ENCODE data around the gene FAM210B.

FAM210B gene

DNA sequence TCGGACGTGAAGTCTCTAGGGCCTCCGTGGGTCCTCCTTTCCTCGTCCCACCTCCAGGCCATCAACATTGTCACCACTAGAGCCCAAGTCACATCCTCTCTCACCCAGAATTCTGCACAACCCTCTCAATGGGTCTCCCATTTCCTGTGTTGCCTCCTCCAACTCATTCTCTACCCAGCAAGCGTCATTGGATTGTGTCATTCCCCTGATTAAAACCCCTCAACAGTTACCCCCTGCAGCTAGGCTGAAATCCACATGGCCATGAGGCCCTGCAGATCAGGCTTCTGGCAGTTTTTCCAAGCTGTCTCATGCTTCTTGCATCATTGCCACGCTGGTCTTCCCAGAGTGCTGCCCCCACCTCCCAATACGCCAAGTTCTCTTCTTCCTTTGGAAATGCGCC, 12.9 kb upstream of the FAM210B start:
- H4K20me1 ChIP-seq = no peaks in the 10 kb centered on the region
- H3K9me3 ChIP-seq = no peaks in the 10 kb centered on the region
- no peak for TF ChIP-seq Cebpa-rat (IDR thresholded peaks at IDR 0.05)
- H3K9ac ChIP-seq = no peak overlapping the region
- peaks cover 14% of the 10 kb centered on the region for H3K27me3 ChIP-seq
- no peak overlapping the region for H3K4me2 ChIP-seq
- no peak overlapping the region for H3K27ac ChIP-seq
- no peaks in the 10 kb centered on the region for H3K4me1 ChIP-seq
- no peak overlapping the region for H3K4me3 ChIP-seq
- H3K36me3 ChIP-seq = no peaks in the 10 kb centered on the region

DNA sequence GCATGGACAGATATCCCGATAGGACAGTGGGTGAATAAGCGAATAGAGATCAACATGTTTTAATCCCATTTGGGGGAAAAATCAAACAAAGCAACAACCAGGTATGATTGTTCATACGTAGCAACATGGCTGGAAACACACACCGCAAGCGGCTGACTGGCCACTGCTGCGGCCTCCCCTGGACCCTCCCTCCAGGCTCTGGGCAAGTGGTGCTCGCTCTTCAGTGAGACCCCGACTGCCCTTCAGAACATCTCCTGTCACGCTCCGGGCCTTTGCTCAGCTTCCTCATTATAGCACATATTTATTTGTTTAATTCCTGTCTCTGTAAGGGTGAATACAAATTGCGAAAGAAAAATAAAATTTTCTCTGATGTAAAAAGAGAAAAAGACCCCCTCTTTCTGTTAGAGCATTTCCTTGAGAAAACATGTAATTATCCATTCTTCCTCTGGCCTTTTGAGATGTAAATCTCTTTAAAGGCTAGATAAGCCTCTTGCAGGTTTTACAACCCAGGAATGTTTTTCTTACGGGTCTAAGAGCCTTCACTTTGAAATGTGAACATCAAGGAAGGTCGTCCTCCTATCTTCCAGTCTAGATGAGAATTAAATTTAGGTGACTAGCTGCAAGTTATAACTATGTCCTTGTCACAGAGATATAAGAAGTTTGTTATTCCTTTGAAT, 11.0 kb upstream of the FAM210B start:
- Histone ChIP-seq H3K4me2 (no peak overlapping the region), H3K4me3 (no peak overlapping the region), H4K20me1 (no peaks in the 10 kb centered on the region), H3K9ac (no peak overlapping the region), H3K27ac (no peak overlapping the region), H3K4me1 (no peaks in the 10 kb centered on the region), H3K36me3 (no peaks in the 10 kb centered on the region), H3K27me3 (peaks cover 14% of the 10 kb centered on the region), H3K9me3 (no peaks in the 10 kb centered on the region)
- no peak for TF ChIP-seq Cebpa-rat (IDR thresholded peaks at IDR 0.05)

DNA sequence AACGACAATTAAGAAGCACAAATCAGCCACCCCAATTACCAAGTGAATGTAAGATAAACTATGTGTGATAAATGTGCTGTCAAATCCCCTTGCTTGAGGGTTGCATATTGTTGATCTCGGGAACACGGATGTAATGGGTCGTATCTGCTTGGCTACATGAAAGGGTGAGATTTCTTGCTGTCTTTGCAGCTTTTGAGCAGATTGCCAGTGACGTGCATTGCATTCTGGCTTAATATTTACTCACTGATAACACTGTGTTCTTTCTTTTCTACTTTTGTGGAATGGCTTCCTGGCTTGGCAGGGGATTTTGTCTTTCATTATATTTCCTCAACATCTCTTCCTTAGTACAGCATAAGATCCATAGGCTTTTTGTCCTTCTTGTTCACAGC, 10.5 kb upstream of the FAM210B start:
- Histone ChIP-seq H3K9me3 (no peaks in the 10 kb centered on the region), H3K4me3 (no peak overlapping the region), H3K27ac (no peak overlapping the region), H3K4me2 (no peak overlapping the region), H3K27me3 (peaks cover 11% of the 10 kb centered on the region), H3K4me1 (no peaks in the 10 kb centered on the region), H4K20me1 (no peaks in the 10 kb centered on the region), H3K9ac (no peak overlapping the region), H3K36me3 (no peaks in the 10 kb centered on the region)
- TF ChIP-seq Cebpa-rat (IDR thresholded peaks at IDR 0.05) = no peak

DNA sequence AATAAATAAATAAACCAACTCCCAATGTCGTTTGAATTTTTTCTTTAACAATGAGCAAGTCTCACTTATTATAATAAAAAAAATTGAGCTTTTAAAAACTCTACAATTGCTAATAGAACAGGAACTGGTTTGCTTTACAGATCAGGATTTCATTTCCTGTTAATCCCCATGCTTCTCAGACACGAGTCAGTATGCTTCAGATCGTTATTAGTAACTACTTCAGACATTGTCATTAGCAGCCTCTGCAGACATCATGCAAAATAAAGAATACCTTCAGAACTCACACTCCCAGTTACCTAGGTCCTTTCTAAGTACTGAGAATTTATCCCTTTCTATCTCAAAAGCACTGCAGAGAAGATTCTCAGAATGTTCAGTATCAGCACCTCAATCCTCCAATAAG, 10.0 kb upstream of the FAM210B start:
- Histone ChIP-seq H3K9ac (no peak overlapping the region), H3K4me2 (no peak overlapping the region), H3K27me3 (peaks cover 6% of the 10 kb centered on the region; the same call in 1 of the 2 replicates), H3K9me3 (no peaks in the 10 kb centered on the region), H3K27ac (no peak overlapping the region), H3K36me3 (no peaks in the 10 kb centered on the region), H3K4me1 (no peaks in the 10 kb centered on the region), H3K4me3 (no peak overlapping the region), H4K20me1 (no peaks in the 10 kb centered on the region)
- TF ChIP-seq Cebpa-rat (IDR thresholded peaks at IDR 0.05) = no peak

DNA sequence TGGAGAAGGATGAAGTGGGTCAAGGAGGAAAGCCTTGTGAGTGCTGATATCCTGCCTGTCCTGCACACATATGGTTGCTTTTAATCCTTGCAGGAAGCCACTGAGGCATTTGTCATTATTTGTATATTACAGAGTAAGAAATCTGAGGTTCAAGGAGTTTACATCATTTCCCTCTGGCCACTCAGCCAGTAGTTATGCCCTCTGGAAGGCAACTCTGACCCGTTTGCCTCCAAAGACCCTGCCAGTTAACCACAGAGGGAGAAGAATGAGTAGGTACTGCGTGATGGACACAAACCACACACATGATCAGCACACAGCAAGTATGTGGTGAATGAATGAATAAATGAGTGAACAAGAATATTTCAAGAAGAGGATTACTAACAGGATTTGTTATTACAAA, 7.9 kb upstream of the FAM210B start:
- H3K4me1 ChIP-seq = peaks cover 3% of the 10 kb centered on the region; the same call in 1 of the 2 replicates
- no peaks in the 10 kb centered on the region for H3K9me3 ChIP-seq
- no peak overlapping the region for H3K27ac ChIP-seq
- no peaks in the 10 kb centered on the region for H4K20me1 ChIP-seq
- H3K4me2 ChIP-seq = no peak overlapping the region
- no peaks in the 10 kb centered on the region for H3K27me3 ChIP-seq
- no peak overlapping the region for H3K4me3 ChIP-seq
- H3K36me3 ChIP-seq = no peaks in the 10 kb centered on the region
- no peak for TF ChIP-seq Cebpa-rat (IDR thresholded peaks at IDR 0.05)
- no peak overlapping the region for H3K9ac ChIP-seq

DNA sequence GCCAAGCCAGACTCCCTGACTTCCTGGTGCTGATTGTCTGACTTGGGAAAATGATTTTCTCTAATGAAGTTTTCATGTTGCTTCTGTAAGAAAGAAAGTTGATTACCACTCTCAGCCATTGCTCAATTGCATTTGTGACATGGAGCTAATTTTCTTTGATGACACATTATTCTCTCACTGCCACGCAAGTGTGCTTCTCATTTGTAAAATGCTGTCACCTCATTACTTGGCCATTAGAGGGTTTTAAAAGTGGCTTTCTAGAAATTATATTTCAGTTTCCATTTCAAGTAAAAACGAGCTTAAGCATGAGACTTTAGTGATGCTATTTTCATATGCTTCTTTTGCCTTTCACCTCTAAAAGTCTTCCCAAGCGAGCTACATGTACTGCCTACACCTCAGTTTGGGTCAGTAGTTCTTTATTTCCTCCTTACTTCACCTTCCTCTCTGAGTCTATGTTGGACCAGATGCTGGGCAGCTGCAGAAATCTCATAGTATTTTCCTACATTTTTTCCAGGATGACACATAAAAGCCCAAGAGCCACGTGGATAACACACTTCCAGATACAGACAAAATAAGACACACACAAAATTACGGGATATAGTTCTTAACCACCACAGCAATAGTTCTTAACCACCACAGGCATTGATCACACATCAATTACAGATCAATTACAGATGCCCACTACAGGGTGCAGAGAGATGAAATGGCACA, 6.3 kb upstream of the FAM210B start:
- Histone ChIP-seq H3K4me3 (no peak overlapping the region), H3K4me2 (no peak overlapping the region), H3K9me3 (no peaks in the 10 kb centered on the region), H3K27ac (no peak overlapping the region), H3K27me3 (no peaks in the 10 kb centered on the region), H3K9ac (no peak overlapping the region), H4K20me1 (no peaks in the 10 kb centered on the region), H3K36me3 (no peaks in the 10 kb centered on the region), H3K4me1 (peaks cover 7% of the 10 kb centered on the region; the same call in 1 of the 2 replicates)
- no peak for TF ChIP-seq Cebpa-rat (IDR thresholded peaks at IDR 0.05)

DNA sequence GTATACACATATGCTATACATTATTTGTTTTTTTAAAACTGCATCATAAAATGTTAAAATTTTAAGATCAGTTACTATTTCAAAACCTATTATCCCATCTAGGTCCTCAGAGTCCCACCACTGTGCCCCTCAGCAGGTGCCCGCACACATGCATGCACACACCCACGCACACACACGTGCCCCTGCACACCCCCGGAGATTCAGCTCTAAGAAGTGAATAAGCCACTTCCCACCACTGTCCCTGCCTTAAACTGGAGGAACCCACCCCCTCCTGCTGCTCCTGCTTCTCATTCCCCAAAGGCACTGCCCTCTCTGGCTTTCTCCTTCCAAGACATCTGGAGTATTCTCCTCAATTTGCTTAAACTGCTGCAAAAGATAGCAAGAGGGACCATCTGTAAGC, 5.4 kb upstream of the FAM210B start:
- TF ChIP-seq Cebpa-rat (IDR thresholded peaks at IDR 0.05) = no peak
- H3K4me1 ChIP-seq = peaks cover 7% of the 10 kb centered on the region; the same call in 1 of the 2 replicates
- no peak overlapping the region for H3K4me2 ChIP-seq
- no peaks in the 10 kb centered on the region for H3K36me3 ChIP-seq
- H3K27me3 ChIP-seq = no peaks in the 10 kb centered on the region
- no peaks in the 10 kb centered on the region for H3K9me3 ChIP-seq
- no peak overlapping the region for H3K27ac ChIP-seq
- H4K20me1 ChIP-seq = no peaks in the 10 kb centered on the region
- H3K4me3 ChIP-seq = no peak overlapping the region
- H3K9ac ChIP-seq = no peak overlapping the region

DNA sequence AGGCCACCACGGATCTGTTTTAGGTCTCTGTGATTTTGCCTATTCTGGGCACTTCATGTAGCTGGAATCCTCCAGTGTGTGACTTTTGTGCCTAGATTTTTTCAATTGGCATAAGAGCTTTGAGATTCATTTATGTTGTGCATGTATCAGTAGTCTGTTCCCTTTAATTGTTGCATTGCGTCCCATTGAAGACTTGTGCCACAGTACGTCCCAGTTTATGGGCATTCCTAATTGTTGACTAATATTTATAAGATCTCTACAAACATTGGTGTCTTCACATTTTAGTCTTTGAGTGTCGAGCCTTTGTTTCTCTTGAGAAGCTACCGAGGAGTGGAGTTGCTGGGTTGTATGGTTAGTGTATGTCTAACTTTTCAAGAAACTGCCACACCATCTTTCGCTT, 704 bp upstream of the FAM210B start:
- Histone ChIP-seq H3K4me2 (peak overlapping the region; percentile 98), H3K4me1 (peaks cover 22% of the 10 kb centered on the region), H4K20me1 (no peaks in the 10 kb centered on the region), H3K27me3 (no peaks in the 10 kb centered on the region), H3K9me3 (no peaks in the 10 kb centered on the region), H3K27ac (no peak overlapping the region), H3K4me3 (no peak overlapping the region), H3K36me3 (no peaks in the 10 kb centered on the region), H3K9ac (no peak overlapping the region)
- TF ChIP-seq Cebpa-rat (IDR thresholded peaks at IDR 0.05) = no peak

DNA sequence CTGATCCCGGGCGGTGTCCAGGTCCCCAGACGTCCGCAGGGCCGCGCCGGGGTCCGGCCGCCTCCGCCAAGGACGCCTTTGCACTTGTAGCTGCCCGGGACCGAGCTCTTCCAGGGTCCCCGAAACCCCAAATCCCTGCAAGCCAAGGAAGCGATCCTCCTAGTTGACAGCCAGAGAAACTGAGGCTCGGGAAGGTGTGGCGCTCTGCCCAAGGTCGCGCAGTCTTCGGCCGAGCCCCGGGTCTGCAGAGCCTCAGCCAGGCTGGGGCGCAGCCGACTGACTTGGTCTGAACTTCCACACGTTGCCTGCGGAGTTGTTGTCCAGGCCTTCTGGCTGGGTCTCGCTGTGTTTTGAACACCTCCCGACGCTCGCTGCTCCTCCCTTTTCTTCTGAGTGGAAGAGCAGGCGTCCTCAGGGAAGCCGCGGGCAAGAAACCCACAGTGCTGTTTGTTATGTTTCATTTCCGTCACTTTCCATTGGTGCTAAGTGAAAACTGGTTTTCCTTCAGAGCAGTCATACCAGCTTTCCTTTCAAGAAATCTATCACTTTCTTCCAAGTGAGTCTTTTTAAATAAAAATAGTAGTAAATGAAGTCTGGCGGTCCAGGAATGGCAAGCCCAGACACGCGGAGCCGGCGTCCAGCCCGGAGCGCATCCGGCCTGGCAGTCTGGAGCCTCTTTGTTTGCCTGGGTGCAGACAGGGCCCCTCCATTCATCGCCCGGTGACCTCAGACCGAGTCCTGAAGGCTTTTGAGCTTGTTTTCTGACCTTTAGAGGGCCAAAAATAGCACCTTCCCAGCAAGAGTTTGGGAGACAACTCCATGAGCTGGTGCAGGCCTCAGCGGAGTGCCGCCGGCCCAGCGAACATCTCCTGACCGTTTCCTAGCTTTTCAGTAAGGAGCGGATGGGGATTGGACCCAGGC, 698 bp downstream of the FAM210B start:
- no peaks in the 10 kb centered on the region for H4K20me1 ChIP-seq
- peak overlapping the region; percentile 80 for H3K9ac ChIP-seq
- H3K4me3 ChIP-seq = peak overlapping the region; percentile 82
- H3K4me2 ChIP-seq = peak overlapping the region; percentile 98
- no peaks in the 10 kb centered on the region for H3K9me3 ChIP-seq
- peak overlapping the region; percentile 61 for H3K27ac ChIP-seq
- no peak for TF ChIP-seq Cebpa-rat (IDR thresholded peaks at IDR 0.05)
- H3K27me3 ChIP-seq = no peaks in the 10 kb centered on the region
- H3K4me1 ChIP-seq = peaks cover 22% of the 10 kb centered on the region
- H3K36me3 ChIP-seq = no peaks in the 10 kb centered on the region

All from BLaER1 (cell line).